Peyer's patch (tissue), 4 donors: Measurements from ENCODE around the gene TRIM56. TPM values are rescaled to one million over a fixed set of nuclear protein-coding genes. Genes with fewer than 3 reads are reported as not detected.
"Not testable (repeated sequence)": the region's sequence is repeated elsewhere in the genome, so short reads cannot be mapped to it uniquely, and the experiment has no call there.

Experiments
- DNase-seq, 3 donors: peaks; one replicate each; pipeline ENCODE4 v3.0.0-alpha.2; 2017 to 2019
- H3K27ac ChIP-seq, 4 donors: fragments of 200-600 bp; sonication (generic); one replicate each; pipeline ENCODE4 v1.5.1; 2016 to 2019
- H3K27me3 ChIP-seq, 2 donors: fragments of 200-600 bp; sonication (generic); one replicate each; pipeline ENCODE4 v1.5.1; 2019
- H3K36me3 ChIP-seq, 3 donors: fragments of 200-600 bp; sonication (generic); one replicate each; pipeline ENCODE4 v1.5.1; 2016 to 2019
- H3K4me1 ChIP-seq, 4 donors: fragments of 200-600 bp; sonication (generic); one replicate each; pipeline ENCODE4 v1.5.1; 2016 to 2019
- H3K4me3 ChIP-seq, 4 donors: fragments of 200-600 bp; sonication (generic); 1 replicate in 3 of 4; 2 replicates in 1 of 4; pipeline ENCODE4 v1.5.1; 2016 to 2019; ENCODE audit warnings: mild to moderate bottlenecking in 1 of 4
- H3K9me3 ChIP-seq, 4 donors: fragments of 200-600 bp; sonication (generic); one replicate each; pipeline ENCODE4 v1.5.1; 2016 to 2019; ENCODE audit warnings: mild to moderate bottlenecking in 1 of 4
- POLR2A ChIP-seq, 2 donors: fragments of 450-650 bp; IDR thresholded peaks; one replicate each; pipeline ENCODE4 v1.5.1; 2017; ENCODE audit warnings: antibody characterized with exemption in 2 of 2, mild to moderate bottlenecking in 2 of 2, moderate library complexity in 2 of 2
- total RNA-seq, 4 donors: library from RNA; depleted of rRNA; stranded (reverse); fragments of >200 nt; gene quantifications; one replicate each; pipeline ENCODE4 v1.1.0, GENCODE V29; 2016
- TF ChIP-seq, protein P1 (sequence below), 6 experiments: fragments of 450-650 bp in 4 of 6; fragments of 200-600 bp in 2 of 6; sonication (generic) in 1 of 6; IDR thresholded peaks; one replicate each; pipeline ENCODE4 v1.5.1; 2017 to 2019; ENCODE audit warnings: antibody characterized with exemption in 6 of 6, mild to moderate bottlenecking in 3 of 6, moderate library complexity in 1 of 6

Gene TRIM56
- total RNA-seq, 4 donors from 2014 or later = 19.4 to 43.7 (median 38.3) TPM

DNA sequence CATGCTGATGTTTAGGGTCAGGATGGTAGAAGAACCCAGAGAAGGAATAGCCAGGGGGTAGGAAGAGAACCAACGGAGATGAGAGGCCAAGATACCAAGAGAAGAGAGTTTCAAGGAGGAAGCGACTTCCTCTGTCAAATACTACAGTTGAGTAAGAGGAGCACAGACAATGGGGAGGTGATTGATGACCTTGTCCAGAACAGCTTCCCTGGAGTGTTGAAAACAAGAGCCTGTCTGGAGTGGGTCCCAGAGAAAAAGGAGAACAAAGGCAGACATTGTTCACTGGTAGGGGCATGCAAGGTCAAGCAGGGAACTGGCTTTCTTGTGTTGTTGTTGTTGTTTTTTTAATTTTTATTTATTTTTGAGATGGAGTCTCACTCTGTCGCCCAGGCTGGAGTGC lies 9.6 kb upstream of the TRIM56 start:
- Histone ChIP-seq H3K4me1 (peaks cover 0 to 4% (median 0%) of the 10 kb centered on the region in 4 donors), H3K36me3 (no peaks in the 10 kb centered on the region), H3K4me3 (no peak overlapping the region), H3K27me3 (no peaks in the 10 kb centered on the region), H3K27ac (no peak overlapping the region), H3K9me3 (no peaks in the 10 kb centered on the region)
- no peak for TF ChIP-seq POLR2A (IDR thresholded peaks at IDR 0.05)
- TF ChIP-seq, protein P1, sequence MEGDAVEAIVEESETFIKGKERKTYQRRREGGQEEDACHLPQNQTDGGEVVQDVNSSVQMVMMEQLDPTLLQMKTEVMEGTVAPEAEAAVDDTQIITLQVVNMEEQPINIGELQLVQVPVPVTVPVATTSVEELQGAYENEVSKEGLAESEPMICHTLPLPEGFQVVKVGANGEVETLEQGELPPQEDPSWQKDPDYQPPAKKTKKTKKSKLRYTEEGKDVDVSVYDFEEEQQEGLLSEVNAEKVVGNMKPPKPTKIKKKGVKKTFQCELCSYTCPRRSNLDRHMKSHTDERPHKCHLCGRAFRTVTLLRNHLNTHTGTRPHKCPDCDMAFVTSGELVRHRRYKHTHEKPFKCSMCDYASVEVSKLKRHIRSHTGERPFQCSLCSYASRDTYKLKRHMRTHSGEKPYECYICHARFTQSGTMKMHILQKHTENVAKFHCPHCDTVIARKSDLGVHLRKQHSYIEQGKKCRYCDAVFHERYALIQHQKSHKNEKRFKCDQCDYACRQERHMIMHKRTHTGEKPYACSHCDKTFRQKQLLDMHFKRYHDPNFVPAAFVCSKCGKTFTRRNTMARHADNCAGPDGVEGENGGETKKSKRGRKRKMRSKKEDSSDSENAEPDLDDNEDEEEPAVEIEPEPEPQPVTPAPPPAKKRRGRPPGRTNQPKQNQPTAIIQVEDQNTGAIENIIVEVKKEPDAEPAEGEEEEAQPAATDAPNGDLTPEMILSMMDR (IDR thresholded peaks at IDR 0.05) = no peak
- DNase-seq = no peak

DNA sequence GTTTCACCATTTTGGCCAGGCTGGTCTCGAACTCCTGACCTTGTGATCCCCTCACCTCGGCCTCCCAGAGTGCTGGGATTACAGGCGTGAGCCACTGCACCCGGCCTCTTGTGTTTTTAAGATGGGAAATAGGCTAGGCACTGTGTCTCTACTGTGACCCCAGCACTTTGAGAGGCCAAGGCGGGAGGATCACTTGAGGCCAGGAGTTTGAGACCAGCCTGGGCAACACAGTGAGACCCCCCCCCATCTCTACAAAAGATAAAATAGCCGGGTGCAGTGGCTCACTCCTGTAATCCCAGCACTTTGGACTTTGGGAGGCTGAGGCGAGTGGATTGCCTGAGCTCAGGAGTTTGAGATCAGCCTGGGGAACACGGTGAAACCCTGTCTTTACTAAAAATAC lies 9.1 kb upstream of the TRIM56 start:
- not testable (repeated sequence) for H3K36me3 ChIP-seq, H3K27me3 ChIP-seq, H3K9me3 ChIP-seq, H3K27ac ChIP-seq, DNase-seq, H3K4me3 ChIP-seq, H3K4me1 ChIP-seq

DNA sequence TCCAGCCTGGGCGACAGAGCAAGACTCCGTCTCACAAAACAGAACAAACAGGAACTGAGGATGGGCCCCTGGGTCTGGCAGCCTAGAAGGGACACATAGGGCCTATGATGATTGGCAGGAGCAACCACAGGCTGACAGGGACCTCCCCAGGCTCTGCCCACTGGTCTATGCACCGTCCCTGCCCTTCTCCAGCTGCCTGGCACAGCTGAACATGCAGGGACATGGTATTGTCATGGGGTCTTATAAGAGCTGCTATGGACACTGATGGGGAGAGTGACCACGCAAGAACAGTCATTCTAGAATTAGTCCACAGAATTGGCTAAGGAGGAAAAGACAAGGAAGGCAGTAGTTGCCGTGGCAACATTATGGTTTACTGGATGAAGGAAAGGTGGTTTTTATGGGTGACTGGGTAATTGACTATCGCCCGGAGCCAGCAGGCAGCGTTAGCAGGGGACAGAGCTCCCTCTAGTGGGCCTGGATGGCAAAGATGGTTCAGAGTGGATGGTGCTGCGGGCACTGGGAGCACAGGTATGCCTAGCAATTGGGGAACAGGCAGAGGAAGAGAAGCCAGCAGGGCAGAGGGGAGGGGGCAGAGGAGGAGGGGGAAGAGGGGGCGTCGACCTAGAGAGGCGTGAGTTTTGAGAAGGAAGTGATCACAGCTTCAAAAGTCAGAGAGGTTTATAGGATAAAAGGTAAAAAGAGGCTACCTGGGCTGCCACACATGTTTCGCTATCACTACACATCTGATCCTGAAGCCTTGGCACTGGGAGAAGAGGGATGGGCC lies 7.8 kb upstream of the TRIM56 start:
- Histone ChIP-seq H3K36me3 (no peaks in the 10 kb centered on the region), H3K4me3 (no peak overlapping the region), H3K9me3 (no peaks in the 10 kb centered on the region), H3K4me1 (peaks cover 0 to 4% (median 0%) of the 10 kb centered on the region in 4 donors), H3K27ac (no peak overlapping the region), H3K27me3 (no peaks in the 10 kb centered on the region)
- TF ChIP-seq, protein P1 (IDR thresholded peaks at IDR 0.05) = peak; percentile 49 to 93 (median 88)
- TF ChIP-seq POLR2A (IDR thresholded peaks at IDR 0.05) = no peak
- DNase-seq = peak; percentile 83 to 95 (median 85)

DNA sequence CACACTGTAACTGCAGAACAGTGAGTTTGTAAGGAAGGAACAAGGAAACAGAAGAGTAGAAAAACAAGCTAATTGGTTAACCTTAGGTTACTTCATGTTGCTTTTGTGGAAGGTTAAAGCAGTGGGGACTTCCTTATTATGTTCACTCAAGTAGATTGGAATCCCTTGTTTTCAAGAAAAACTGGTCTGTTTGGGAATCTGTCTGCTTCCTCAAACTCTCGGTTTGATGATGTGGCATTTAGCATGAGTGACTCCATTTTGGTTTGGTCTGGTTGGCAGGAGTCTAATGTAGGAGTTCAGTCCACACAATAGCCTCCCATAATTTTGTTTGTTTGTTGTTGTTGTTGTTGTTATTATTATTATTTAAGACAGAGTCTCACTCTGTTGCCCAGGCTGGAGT lies 3.8 kb upstream of the TRIM56 start:
- TF ChIP-seq POLR2A (IDR thresholded peaks at IDR 0.05) = no peak
- TF ChIP-seq, protein P1 (IDR thresholded peaks at IDR 0.05) = no peak
- no peak overlapping the region for H3K27ac ChIP-seq
- no peaks in the 10 kb centered on the region for H3K27me3 ChIP-seq
- no peaks in the 10 kb centered on the region for H3K9me3 ChIP-seq
- no peaks in the 10 kb centered on the region for H3K36me3 ChIP-seq
- H3K4me3 ChIP-seq = no peak overlapping the region
- DNase-seq = no peak
- peaks cover 0 to 16% (median 8%) of the 10 kb centered on the region in 4 donors for H3K4me1 ChIP-seq

DNA sequence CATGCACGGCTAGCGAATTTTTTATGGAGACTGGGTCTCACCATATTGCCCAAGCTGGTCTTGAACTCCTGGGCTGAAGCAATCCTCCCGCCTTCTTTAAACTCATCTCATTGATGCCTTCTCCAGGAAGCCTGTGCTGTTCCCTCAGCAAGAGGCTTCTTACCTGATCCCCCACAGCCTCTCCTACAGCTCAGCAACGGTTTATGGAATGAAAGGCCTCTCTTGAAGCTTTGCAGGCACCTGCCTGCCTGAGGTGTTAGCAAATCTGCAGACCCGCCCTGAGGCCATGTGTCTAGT lies 468 bp upstream of the TRIM56 start:
- H3K4me1 ChIP-seq = peaks cover 0 to 27% (median 8%) of the 10 kb centered on the region in 4 donors
- H3K4me3 ChIP-seq = peak overlapping the region; percentile 70 to 80 (median 72)
- peaks cover 0 to 30% (median 0%) of the 10 kb centered on the region in 3 donors for H3K36me3 ChIP-seq
- H3K9me3 ChIP-seq = no peaks in the 10 kb centered on the region
- TF ChIP-seq POLR2A (IDR thresholded peaks at IDR 0.05) = no peak
- no peak for DNase-seq
- no peaks in the 10 kb centered on the region for H3K27me3 ChIP-seq
- peak overlapping the region; percentile 88 to 95 (median 92) for H3K27ac ChIP-seq

DNA sequence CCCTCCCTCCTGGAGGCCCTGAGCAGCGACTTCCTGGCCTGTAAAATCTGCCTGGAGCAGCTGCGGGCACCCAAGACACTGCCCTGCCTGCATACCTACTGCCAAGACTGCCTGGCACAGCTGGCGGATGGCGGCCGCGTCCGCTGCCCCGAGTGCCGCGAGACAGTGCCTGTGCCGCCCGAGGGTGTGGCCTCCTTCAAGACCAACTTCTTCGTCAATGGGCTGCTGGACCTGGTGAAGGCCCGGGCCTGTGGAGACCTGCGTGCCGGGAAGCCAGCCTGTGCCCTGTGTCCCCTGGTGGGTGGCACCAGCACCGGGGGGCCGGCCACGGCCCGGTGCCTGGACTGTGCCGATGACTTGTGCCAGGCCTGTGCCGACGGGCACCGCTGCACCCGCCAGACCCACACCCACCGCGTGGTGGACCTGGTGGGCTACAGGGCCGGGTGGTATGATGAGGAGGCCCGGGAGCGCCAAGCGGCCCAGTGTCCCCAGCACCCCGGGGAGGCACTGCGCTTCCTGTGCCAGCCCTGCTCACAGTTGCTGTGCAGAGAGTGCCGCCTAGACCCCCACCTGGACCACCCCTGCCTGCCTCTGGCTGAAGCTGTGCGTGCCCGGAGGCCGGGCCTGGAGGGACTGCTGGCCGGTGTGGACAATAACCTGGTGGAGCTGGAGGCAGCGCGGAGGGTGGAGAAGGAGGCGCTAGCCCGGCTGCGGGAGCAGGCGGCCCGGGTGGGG lies 2.2 kb downstream of the TRIM56 start:
- Histone ChIP-seq H3K27ac (no peak overlapping the region), H3K27me3 (no peaks in the 10 kb centered on the region), H3K4me3 (no peak overlapping the region), H3K9me3 (no peaks in the 10 kb centered on the region), H3K4me1 (peaks cover 0 to 27% (median 8%) of the 10 kb centered on the region in 4 donors), H3K36me3 (peaks cover 0 to 36% (median 0%) of the 10 kb centered on the region in 3 donors)
- TF ChIP-seq, protein P1 (IDR thresholded peaks at IDR 0.05) = no peak
- TF ChIP-seq POLR2A (IDR thresholded peaks at IDR 0.05) = no peak
- no peak for DNase-seq
